Ishikawa (cell line): ENCODE data around the gene RALGPS1.

Source experiments
- CEBPB ChIP-seq: IDR thresholded peaks from 2 replicates; pipeline ENCODE4 v1.6.1; 2012
- CREB1 ChIP-seq: IDR thresholded peaks from 2 replicates; pipeline ENCODE4 v1.6.1; 2012; ENCODE audit warnings: low read depth
- EGR1 ChIP-seq: IDR thresholded peaks from 2 replicates; pipeline ENCODE4 v1.6.1; 2012
- EP300 ChIP-seq: IDR thresholded peaks from 2 replicates; pipeline ENCODE4 v1.6.1; 2012; ENCODE audit warnings: borderline replicate concordance
- FOXM1 ChIP-seq: IDR thresholded peaks from 2 replicates; pipeline ENCODE4 v1.6.1; 2012; ENCODE audit warnings: low read depth, borderline replicate concordance
- RAD21 ChIP-seq: IDR thresholded peaks from 2 replicates; pipeline ENCODE4 v1.6.1; 2012; ENCODE audit warnings: low read depth
- REST ChIP-seq: IDR thresholded peaks from 2 replicates; pipeline ENCODE4 v1.6.1; 2012; ENCODE audit warnings: low read depth, mild to moderate bottlenecking
- TAF1 ChIP-seq: IDR thresholded peaks from 2 replicates; pipeline ENCODE4 v1.6.1; 2012; ENCODE audit warnings: low read depth, mild to moderate bottlenecking
- TCF12 ChIP-seq: IDR thresholded peaks from 2 replicates; pipeline ENCODE4 v1.6.1; 2012; ENCODE audit warnings: low read depth
- TEAD4 ChIP-seq: IDR thresholded peaks from 2 replicates; pipeline ENCODE4 v1.6.1; 2012
- USF1 ChIP-seq: IDR thresholded peaks from 2 replicates; pipeline ENCODE4 v1.6.1; 2012
- YY1 ChIP-seq: IDR thresholded peaks from 2 replicates; pipeline ENCODE4 v1.6.1; 2012; ENCODE audit warnings: low read depth
- ZBTB7A ChIP-seq: IDR thresholded peaks from 2 replicates; pipeline ENCODE4 v1.6.1; 2012; ENCODE audit warnings: low read depth
- TF ChIP-seq, protein P1 (sequence below): IDR thresholded peaks from 2 replicates; pipeline ENCODE4 v1.6.1; 2012

- TF ChIP-seq YY1: no peak
- TF ChIP-seq TEAD4: no peak
- TF ChIP-seq RAD21: no peak
- no peak for TF ChIP-seq EP300
- TF ChIP-seq CEBPB: no peak
- TF ChIP-seq TAF1: no peak
- no peak for TF ChIP-seq FOXM1
- TF ChIP-seq, protein P1, sequence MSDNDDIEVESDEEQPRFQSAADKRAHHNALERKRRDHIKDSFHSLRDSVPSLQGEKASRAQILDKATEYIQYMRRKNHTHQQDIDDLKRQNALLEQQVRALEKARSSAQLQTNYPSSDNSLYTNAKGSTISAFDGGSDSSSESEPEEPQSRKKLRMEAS: no peak
- TF ChIP-seq USF1: no peak
- no peak for TF ChIP-seq CREB1
- no peak for TF ChIP-seq TCF12
- TF ChIP-seq EGR1: no peak
- no peak for TF ChIP-seq REST
- no peak for TF ChIP-seq ZBTB7A
Measured at GRCh38 chr9:127058011-127058644, 143.5 kb downstream of the RALGPS1 start.
